Aorta (tissue), 5 donors: ENCODE data around the gene VSNL1. TPM values are rescaled to one million over a fixed set of nuclear protein-coding genes. Genes with fewer than 3 reads are reported as not detected.
"Not testable (repeated sequence)": the region's sequence is repeated elsewhere in the genome, so short reads cannot be mapped to it uniquely, and the experiment has no call there.

ENCODE experiments used
- ATAC-seq: fragments of 200-7000 bp; cut with Tn5 transposase; one replicate; pipeline ENCODE4 v1.9.1; 2022; ENCODE audit warnings: moderate library complexity; ENCODE audit not compliant: low FRiP score
- DNase-seq, 2 donors: peaks; one replicate each; pipeline ENCODE4 v3.0.0-alpha.2; 2020
- H3K27ac ChIP-seq, 2 donors: one replicate each; pipeline ENCODE4 v1.5.1; 2013; ENCODE audit warnings: low read length in 2 of 2, mild to moderate bottlenecking in 2 of 2, moderate library complexity in 2 of 2, control low read depth in 1 of 2, inconsistent platforms in 1 of 2, low read depth in 1 of 2
- H3K27me3 ChIP-seq, 2 donors: one replicate each; pipeline ENCODE4 v1.6.1; 2013; ENCODE audit warnings: control low read depth in 1 of 2, low read length in 1 of 2, mild to moderate bottlenecking in 1 of 2, moderate library complexity in 1 of 2; ENCODE audit not compliant: insufficient read depth in 2 of 2, control insufficient read depth in 1 of 2
- H3K36me3 ChIP-seq, 2 donors: one replicate each; pipeline ENCODE4 v1.6.1; 2013; ENCODE audit warnings: control low read depth in 1 of 2, low read length in 1 of 2, mild to moderate bottlenecking in 1 of 2; ENCODE audit not compliant: insufficient read depth in 2 of 2, control insufficient read depth in 1 of 2
- H3K4me1 ChIP-seq, 2 donors: one replicate each; pipeline ENCODE4 v1.6.1; 2013; ENCODE audit warnings: low read length in 2 of 2, control low read depth in 1 of 2, mild to moderate bottlenecking in 1 of 2, moderate library complexity in 1 of 2; ENCODE audit not compliant: insufficient read depth in 2 of 2, control insufficient read depth in 1 of 2
- H3K4me3 ChIP-seq, 2 donors: one replicate each; pipeline ENCODE4 v1.5.1; 2013; ENCODE audit warnings: low read length in 2 of 2, control low read depth in 1 of 2, mild to moderate bottlenecking in 1 of 2
- H3K9me3 ChIP-seq: one replicate; pipeline ENCODE4 v1.6.1; 2013; ENCODE audit warnings: mild to moderate bottlenecking, low read length; ENCODE audit not compliant: control insufficient read depth
- WGBS, 2 donors: extraction: QIAGEN DNeasy Blood & Tissue Kit; methylation state at CpG; one replicate each; pipeline ENCODE4 v1.1.7; 2013; 5-methylcytosine and 5-hydroxymethylcytosine counted together
- intact Hi-C, 2 donors: fragments of 100-400 bp; cut with DNase I; formaldehyde crosslinking; loops; one replicate each; pipeline versions ENCODE4 v1.14.2 to v1.15.0; 2022
- polyA plus RNA-seq, 2 donors: library from polyadenylated mRNA; stranded (reverse); fragments of 200-250 nt; gene quantifications; one replicate each; pipeline ENCODE4 v1.2.3, GENCODE V29; 2013
- total RNA-seq, 2 donors: library from RNA; stranded (reverse); fragmentation: NEBNext Ultra II Directional; extraction: Animal tissue kit (Norgen Biotek cat#: 25700); gene quantifications; one replicate each; pipeline ENCODE4 v1.2.1, GENCODE V29; 2021
- donor health status: healthy with polysubstance abuse.
- donor health status: Bipolar disorder and iron deficiency.
- donor health status: DM: no; HTN: no; CAD: no.
- donor health status: DM: no; HTN: no; CAD: no.
- donor health status: DM: yes; HTN: yes; CAD: no.

The VSNL1 gene
- total and polyA plus RNA-seq, 4 donors, result not detected

DNA sequence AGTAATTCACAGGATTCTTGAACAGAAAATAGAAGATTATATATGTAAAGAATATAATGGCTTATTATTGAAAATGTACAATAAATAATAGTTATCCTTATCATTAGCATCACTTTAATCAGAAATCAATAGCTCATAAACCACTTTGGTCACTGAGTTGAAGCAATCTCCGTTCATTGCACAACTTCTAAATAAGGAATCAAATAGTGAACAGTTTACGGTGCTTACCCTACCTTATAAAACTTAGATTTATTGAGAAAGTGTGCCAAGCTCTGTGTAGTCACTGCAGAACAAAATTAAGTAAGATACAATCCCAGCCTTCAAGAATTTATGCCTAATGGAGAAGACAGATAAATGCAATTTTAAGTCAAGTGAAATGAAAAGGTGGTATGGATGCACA lies 6.7 kb downstream of the VSNL1 start:
- ATAC-seq (no peak), DNase-seq (no peak)
- no peak overlapping the region for H3K27ac ChIP-seq
- H3K36me3 ChIP-seq, result no peaks in the 10 kb centered on the region
- no peaks in the 10 kb centered on the region for H3K9me3 ChIP-seq
- intact Hi-C loops, result no loop called here
- no peak overlapping the region for H3K4me3 ChIP-seq
- no peaks in the 10 kb centered on the region for H3K4me1 ChIP-seq
- H3K27me3 ChIP-seq, result peaks cover 0 to 2% of the 10 kb centered on the region in 2 donors
- 79 to 88% methylated on average over 2 of the region's 2 CpGs for WGBS, 2 donors

DNA sequence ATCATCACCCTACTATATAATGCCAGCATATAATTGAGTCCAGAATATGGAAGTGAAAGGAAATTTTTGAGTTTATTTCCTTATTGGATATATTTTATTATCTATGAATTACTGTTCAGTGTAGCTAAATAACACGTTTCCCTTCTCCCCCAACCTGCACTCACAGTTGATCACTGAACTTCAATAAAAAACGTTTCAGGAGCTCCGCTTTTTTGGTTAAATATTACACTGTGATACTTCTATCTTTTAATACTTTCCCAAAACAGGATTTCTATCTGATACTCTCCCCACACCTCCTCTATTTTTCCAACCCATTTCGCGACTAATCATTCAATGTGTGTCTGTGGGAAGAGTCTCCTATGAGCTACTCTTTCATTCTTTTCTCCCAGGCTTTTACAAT lies 7.2 kb downstream of the VSNL1 start:
- H3K9me3 ChIP-seq, result no peaks in the 10 kb centered on the region
- H3K4me3 ChIP-seq, result no peak overlapping the region
- ATAC-seq, result no peak
- no peak for DNase-seq
- no peaks in the 10 kb centered on the region for H3K4me1 ChIP-seq
- 76 to 77% methylated on average over 5 of the region's 5 CpGs for WGBS, 2 donors
- H3K27ac ChIP-seq, result no peak overlapping the region
- H3K36me3 ChIP-seq, result no peaks in the 10 kb centered on the region
- intact Hi-C loops, result no loop called here
- H3K27me3 ChIP-seq, result peaks cover 0 to 2% of the 10 kb centered on the region in 2 donors

GRCh38 chr2:17550907-17551306 lies 10.4 kb downstream of the VSNL1 start:
- H3K27me3 ChIP-seq, result no peaks in the 10 kb centered on the region
- DNase-seq, result no peak
- no peaks in the 10 kb centered on the region for H3K36me3 ChIP-seq
- no peak for ATAC-seq
- WGBS, 2 donors, result 87 to 92% methylated on average over 2 of the region's 2 CpGs
- H3K9me3 ChIP-seq, result no peaks in the 10 kb centered on the region
- H3K4me1 ChIP-seq, result no peaks in the 10 kb centered on the region
- intact Hi-C loops, result loop anchor here in 1 of 2 donors (5.0 kb wide), 1 partner anchor 44 kb away; no protein-coding TSS in a partner anchor
- H3K27ac ChIP-seq, result no peak overlapping the region
- H3K4me3 ChIP-seq, result no peak overlapping the region

DNA sequence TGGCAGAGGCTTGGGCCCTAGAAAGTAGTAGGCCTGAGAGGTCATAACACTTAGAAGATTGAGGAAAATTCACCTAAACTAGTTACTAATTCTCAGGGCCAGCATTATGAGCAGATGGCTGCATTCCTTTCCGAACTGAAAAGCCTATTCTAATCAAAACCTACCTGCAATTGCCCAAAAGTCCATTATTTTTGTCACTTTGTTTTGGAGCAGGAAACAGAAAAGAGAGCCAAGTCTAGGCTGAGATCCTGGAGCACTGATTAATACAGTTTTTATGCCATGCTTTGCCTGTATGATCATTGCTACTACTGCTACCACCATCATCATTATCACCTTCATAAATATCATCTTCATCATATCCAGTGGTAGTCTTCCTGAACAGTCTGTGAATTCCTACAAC lies 14.7 kb downstream of the VSNL1 start:
- Histone ChIP-seq H3K4me3 (no peak overlapping the region), H3K27me3 (no peaks in the 10 kb centered on the region), H3K36me3 (no peaks in the 10 kb centered on the region), H3K27ac (no peak overlapping the region), H3K4me1 (no peaks in the 10 kb centered on the region), H3K9me3 (no peaks in the 10 kb centered on the region)
- DNase-seq, result no peak
- no peak for ATAC-seq
- intact Hi-C loops, result no loop called here
- WGBS, 2 donors, result 81 to 82% methylated on average over 1 of the region's 1 CpG

GRCh38 chr2:17557596-17557995 lies 17.1 kb downstream of the VSNL1 start:
- H3K27me3 ChIP-seq, result no peaks in the 10 kb centered on the region
- ATAC-seq, result no peak
- intact Hi-C loops, result no loop called here
- no peaks in the 10 kb centered on the region for H3K36me3 ChIP-seq
- H3K4me1 ChIP-seq, result no peaks in the 10 kb centered on the region
- H3K4me3 ChIP-seq, result no peak overlapping the region
- DNase-seq, result no peak
- no peak overlapping the region for H3K27ac ChIP-seq
- 71 to 76% methylated on average over 5 of the region's 5 CpGs for WGBS, 2 donors
- H3K9me3 ChIP-seq, result no peaks in the 10 kb centered on the region

GRCh38 chr2:17558053-17558452 lies 17.6 kb downstream of the VSNL1 start:
- no peak overlapping the region for H3K4me3 ChIP-seq
- H3K9me3 ChIP-seq, result no peaks in the 10 kb centered on the region
- H3K27ac ChIP-seq, result no peak overlapping the region
- H3K4me1 ChIP-seq, result no peaks in the 10 kb centered on the region
- intact Hi-C loops, result no loop called here
- ATAC-seq (no peak), DNase-seq (no peak)
- no peaks in the 10 kb centered on the region for H3K36me3 ChIP-seq
- no peaks in the 10 kb centered on the region for H3K27me3 ChIP-seq

DNA sequence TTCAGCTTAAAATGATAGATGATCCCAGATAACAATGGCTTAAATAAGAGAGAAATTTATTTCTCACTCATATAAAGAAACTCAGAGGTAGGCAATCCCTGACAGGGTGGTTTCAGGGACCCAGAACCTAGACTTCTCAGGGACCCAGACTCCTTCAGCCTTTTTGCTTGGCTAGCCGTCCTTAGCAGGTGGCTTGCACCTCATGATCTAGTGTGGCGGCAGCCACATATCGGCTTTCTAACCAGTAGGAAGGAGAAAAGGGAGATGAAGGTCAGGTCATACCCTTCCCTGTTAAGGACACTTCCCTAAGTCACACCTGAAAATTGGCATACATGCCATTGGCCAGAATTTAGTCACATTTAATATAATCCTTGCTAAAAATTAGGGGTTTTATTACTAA lies 18.4 kb downstream of the VSNL1 start:
- H3K27me3 ChIP-seq, result no peaks in the 10 kb centered on the region
- H3K4me3 ChIP-seq, result no peak overlapping the region
- intact Hi-C loops, result no loop called here
- WGBS, 2 donors, result 87 to 88% methylated on average over 3 of the region's 3 CpGs
- no peaks in the 10 kb centered on the region for H3K4me1 ChIP-seq
- DNase-seq, result no peak
- no peaks in the 10 kb centered on the region for H3K9me3 ChIP-seq
- no peak for ATAC-seq
- no peaks in the 10 kb centered on the region for H3K36me3 ChIP-seq
- no peak overlapping the region for H3K27ac ChIP-seq

GRCh38 chr2:17565726-17566125 lies 25.2 kb downstream of the VSNL1 start:
- 82 to 88% methylated on average over 3 of the region's 3 CpGs for WGBS, 2 donors
- ATAC-seq, H3K27ac ChIP-seq, H3K4me3 ChIP-seq, intact Hi-C loops, H3K27me3 ChIP-seq, DNase-seq, H3K9me3 ChIP-seq, H3K4me1 ChIP-seq, H3K36me3 ChIP-seq: not testable (repeated sequence)

GRCh38 chr2:17571681-17572080 lies 31.2 kb downstream of the VSNL1 start:
- H3K9me3 ChIP-seq, result no peaks in the 10 kb centered on the region
- WGBS, 2 donors, result 68 to 75% methylated on average over 1 of the region's 1 CpG
- no peak for ATAC-seq

More at GRCh38 chr2:17571681-17572080, 31.2 kb downstream of the VSNL1 start:
- H3K36me3 ChIP-seq, result no peaks in the 10 kb centered on the region
- no peak overlapping the region for H3K27ac ChIP-seq
- DNase-seq, result no peak
- no peaks in the 10 kb centered on the region for H3K4me1 ChIP-seq
- no peak overlapping the region for H3K4me3 ChIP-seq
- intact Hi-C loops, result no loop called here
- no peaks in the 10 kb centered on the region for H3K27me3 ChIP-seq
